WERI-Rb-1 (cell line): ENCODE results near the gene KLF1.

Experiments used
- DNase-seq: peaks from one replicate; pipeline ENCODE4 v3.0.0-alpha.2; 2020
- H3K27ac ChIP-seq: fragments of 250-450 bp; sonication (Bioruptor Pico); 2 replicates; pipeline ENCODE4 v1.5.1; 2020; ENCODE audit warnings: mild to moderate bottlenecking, moderate library complexity
- H3K27me3 ChIP-seq: fragments of 250-450 bp; sonication (Bioruptor Pico); 2 replicates; pipeline ENCODE4 v1.5.1; 2021; ENCODE audit warnings: mild to moderate bottlenecking, low read depth, moderate library complexity; ENCODE audit not compliant: insufficient read depth, severe bottlenecking
- H3K36me3 ChIP-seq: fragments of 250-450 bp; sonication (Bioruptor Pico); 2 replicates; pipeline ENCODE4 v1.5.1; 2020; ENCODE audit warnings: mild to moderate bottlenecking, moderate library complexity
- H3K4me3 ChIP-seq: 2 replicates; pipeline ENCODE4 v1.5.1; 2011; ENCODE audit warnings: low read depth, mild to moderate bottlenecking, control low read depth, low read length
- H3K9me3 ChIP-seq: fragments of 250-450 bp; sonication (Bioruptor Pico); 2 replicates; pipeline ENCODE4 v1.5.1; 2021; ENCODE audit warnings: mild to moderate bottlenecking, moderate library complexity; ENCODE audit not compliant: severe bottlenecking
- CTCF ChIP-seq: IDR thresholded peaks from 2 replicates; pipeline ENCODE4 v1.5.1; 2011; ENCODE audit warnings: low read depth, mild to moderate bottlenecking, control low read depth, inconsistent platforms, low read length

The KLF1 gene

GRCh38 chr19:12843328-12843727 lies 43.7 kb downstream of the KLF1 start:
- H3K27me3 ChIP-seq: no peaks in the 10 kb centered on the region
- H3K36me3 ChIP-seq: peaks cover 45% of the 10 kb centered on the region
- no peak overlapping the region for H3K4me3 ChIP-seq
- H3K27ac ChIP-seq: no peak overlapping the region
- DNase-seq: no peak
- TF ChIP-seq CTCF: no peak
- H3K9me3 ChIP-seq: no peaks in the 10 kb centered on the region

GRCh38 chr19:12842511-12842910 lies 44.5 kb downstream of the KLF1 start:
- no peak overlapping the region for H3K27ac ChIP-seq
- no peaks in the 10 kb centered on the region for H3K27me3 ChIP-seq
- TF ChIP-seq CTCF: no peak
- H3K9me3 ChIP-seq: no peaks in the 10 kb centered on the region
- H3K36me3 ChIP-seq: peaks cover 38% of the 10 kb centered on the region
- H3K4me3 ChIP-seq: no peak overlapping the region
- DNase-seq: no peak

- DNase-seq: no peak
- Histone ChIP-seq H3K36me3 (peaks cover 34% of the 10 kb centered on the region), H3K27ac (no peak overlapping the region), H3K4me3 (no peak overlapping the region), H3K27me3 (no peaks in the 10 kb centered on the region), H3K9me3 (no peaks in the 10 kb centered on the region)
- TF ChIP-seq CTCF: no peak
Measured at GRCh38 chr19:12841094-12841493, 45.9 kb downstream of the KLF1 start.

GRCh38 chr19:12840091-12841079 lies 46.6 kb downstream of the KLF1 start:
- no peak for TF ChIP-seq CTCF
- Histone ChIP-seq H3K36me3 (peaks cover 34% of the 10 kb centered on the region), H3K27me3 (no peaks in the 10 kb centered on the region), H3K9me3 (no peaks in the 10 kb centered on the region), H3K27ac (no peak overlapping the region), H3K4me3 (no peak overlapping the region)
- DNase-seq: peak; percentile 85

GRCh38 chr19:12838886-12839756 lies 47.9 kb downstream of the KLF1 start:
- Histone ChIP-seq H3K27ac (peak overlapping the region; percentile 69), H3K4me3 (peak overlapping the region; percentile 88), H3K9me3 (no peaks in the 10 kb centered on the region), H3K27me3 (no peaks in the 10 kb centered on the region), H3K36me3 (peaks cover 31% of the 10 kb centered on the region)
- no peak for DNase-seq
- no peak for TF ChIP-seq CTCF
